Activated B cell treated with CpG ODN at 0.5 μM for 24 hours (primary cell): ENCODE results near the gene ARAF. TPM values are rescaled to one million over a fixed set of nuclear protein-coding genes. Genes with fewer than 3 reads are reported as not detected.

Source experiments
- ATAC-seq: fragments of 200-7000 bp; cut with Tn5 transposase; one replicate; pipeline ENCODE4 v1.10.0; 2021; ENCODE audit warnings: low read depth, mild to moderate bottlenecking, moderate library complexity
- CTCF ChIA-PET: fragments of 350-600 bp; sonication (Branson Sonifier 250); formaldehyde crosslinking; loops from one replicate; lab custom pipeline; 2021; ENCODE audit warnings: antibody characterized with exemption; lab: Charles Lee
- POLR2A ChIA-PET: fragments of 350-600 bp; sonication (Branson Sonifier 250); formaldehyde crosslinking; loops from one replicate; lab custom pipeline; 2021; ENCODE audit warnings: antibody characterized with exemption; lab: Charles Lee
- DNase-seq: peaks from one replicate; pipeline ENCODE4 v3.0.0; 2022
- H3K27ac Mint-ChIP-seq: one replicate; pipeline ENCODE4 v1.8.0; 2020; ENCODE audit warnings: mixed read lengths
- H3K27me3 Mint-ChIP-seq: one replicate; pipeline ENCODE4 v1.8.0; 2021; ENCODE audit warnings: mixed read lengths
- H3K36me3 Mint-ChIP-seq: one replicate; pipeline ENCODE4 v1.8.0; 2021; ENCODE audit warnings: low read depth, mixed read lengths
- H3K4me1 Mint-ChIP-seq: one replicate; pipeline ENCODE4 v1.8.0; 2021; ENCODE audit warnings: mixed read lengths
- H3K4me3 Mint-ChIP-seq: one replicate; pipeline ENCODE4 v1.8.0; 2020; ENCODE audit warnings: mild to moderate bottlenecking, mixed read lengths
- H3K9me3 Mint-ChIP-seq: one replicate; pipeline ENCODE4 v1.8.0; 2020; ENCODE audit warnings: mixed read lengths
- intact Hi-C: fragments of 100-400 bp; cut with micrococcal nuclease; formaldehyde crosslinking; loops from one replicate; pipeline ENCODE4 v1.15.1; 2024
- total RNA-seq: library from RNA; stranded (reverse); gene quantifications from 2 replicates; pipeline ENCODE4 v1.2.3, GENCODE V29; 2022
- TF ChIP-seq, protein P1 (sequence below): fragments of 200-600 bp; IDR thresholded peaks from one replicate; pipeline ENCODE4 v1.8.0; 2022; ENCODE audit warnings: antibody characterized with exemption, mild to moderate bottlenecking

ARAF gene
- total RNA-seq, 1 donor from 2014 or later: 108 TPM

DNA sequence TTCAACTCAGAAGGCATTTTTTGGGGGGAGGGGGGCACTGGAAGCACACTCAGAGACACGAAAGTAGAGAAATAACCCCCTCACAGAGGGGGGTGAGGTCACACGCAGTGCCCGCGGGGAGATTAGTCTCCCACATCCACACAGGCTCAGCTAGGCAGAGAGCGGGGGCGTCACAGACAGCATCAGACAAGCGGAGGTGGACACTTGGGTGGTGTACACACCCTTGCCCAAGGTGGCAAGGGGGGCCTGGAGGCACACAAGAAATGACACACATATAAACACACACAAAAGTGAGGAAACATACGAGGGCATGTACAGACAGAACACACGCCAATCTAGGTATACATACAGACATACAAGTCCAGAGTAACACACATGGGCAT lies 59.3 kb downstream of the ARAF start:
- H3K27me3 Mint-ChIP-seq: peaks cover 48% of the 10 kb centered on the region
- intact Hi-C loops: loop anchor here (2.0 kb wide), 1 partner anchor 59 kb away; the partner anchor contains the start of gene ARAF
- no peak for ATAC-seq
- ChIA-PET CTCF (no interaction called here), POLR2A (interaction anchor here (0.6 kb wide), 1 partner anchor 838 kb away, joined by 7 read pairs; no protein-coding TSS in a partner anchor)
- H3K36me3 Mint-ChIP-seq: no peaks in the 10 kb centered on the region
- H3K4me1 Mint-ChIP-seq: peaks cover 16% of the 10 kb centered on the region
- H3K27ac Mint-ChIP-seq: no peak overlapping the region
- H3K4me3 Mint-ChIP-seq: no peak overlapping the region
- H3K9me3 Mint-ChIP-seq: no peaks in the 10 kb centered on the region
- DNase-seq: no peak
- TF ChIP-seq, protein P1, sequence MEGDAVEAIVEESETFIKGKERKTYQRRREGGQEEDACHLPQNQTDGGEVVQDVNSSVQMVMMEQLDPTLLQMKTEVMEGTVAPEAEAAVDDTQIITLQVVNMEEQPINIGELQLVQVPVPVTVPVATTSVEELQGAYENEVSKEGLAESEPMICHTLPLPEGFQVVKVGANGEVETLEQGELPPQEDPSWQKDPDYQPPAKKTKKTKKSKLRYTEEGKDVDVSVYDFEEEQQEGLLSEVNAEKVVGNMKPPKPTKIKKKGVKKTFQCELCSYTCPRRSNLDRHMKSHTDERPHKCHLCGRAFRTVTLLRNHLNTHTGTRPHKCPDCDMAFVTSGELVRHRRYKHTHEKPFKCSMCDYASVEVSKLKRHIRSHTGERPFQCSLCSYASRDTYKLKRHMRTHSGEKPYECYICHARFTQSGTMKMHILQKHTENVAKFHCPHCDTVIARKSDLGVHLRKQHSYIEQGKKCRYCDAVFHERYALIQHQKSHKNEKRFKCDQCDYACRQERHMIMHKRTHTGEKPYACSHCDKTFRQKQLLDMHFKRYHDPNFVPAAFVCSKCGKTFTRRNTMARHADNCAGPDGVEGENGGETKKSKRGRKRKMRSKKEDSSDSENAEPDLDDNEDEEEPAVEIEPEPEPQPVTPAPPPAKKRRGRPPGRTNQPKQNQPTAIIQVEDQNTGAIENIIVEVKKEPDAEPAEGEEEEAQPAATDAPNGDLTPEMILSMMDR: no peak

Other genes with a start within 250 kb of the ARAF start
- 1.2 and 1.8 TPM in 2 replicates for gene ZNF157, start 190.6 kb upstream of the ARAF start, total RNA-seq
- 15.4 and 19.2 TPM in 2 replicates for gene ZNF41, start 78.0 kb upstream of the ARAF start, total RNA-seq
- gene TIMP1, start 21.2 kb downstream of the ARAF start, total RNA-seq: 6.7 and 8.2 TPM in 2 replicates
- not detected in 2 replicates for gene SYN1, start 58.7 kb downstream of the ARAF start, total RNA-seq
- 0.42 and 0.91 TPM in 2 replicates for gene CFP, start 68.7 kb downstream of the ARAF start, total RNA-seq
- 26.5 and 31.8 TPM in 2 replicates for gene ELK1, start 89.4 kb downstream of the ARAF start, total RNA-seq
- gene UXT, start 98.0 kb downstream of the ARAF start, total RNA-seq: 184 and 201 TPM in 2 replicates